Activated naive CD4-positive, alpha-beta T cell treated with anti-CD3 and anti-CD28 coated beads, Interleukin-2, amount 50 U/mL, for 16 hours (primary cell): ENCODE data around the gene ABTB1.
A peak's percentile ranks its signal among the peaks of the same experiment; 100 is the strongest.
"Not testable (repeated sequence)": the region's sequence is repeated elsewhere in the genome, so short reads cannot be mapped to it uniquely, and the experiment has no call there.

ENCODE experiments used
- DNase-seq: peaks from one replicate; pipeline ENCODE4 v3.0.0-alpha.2; 2020

Gene ABTB1

GRCh38 chr3:127651516-127652172 lies 21.1 kb upstream of the ABTB1 start:
- no peak for DNase-seq

- no peak for DNase-seq
Observed at GRCh38 chr3:127652246-127652995, 20.3 kb upstream of the ABTB1 start.

GRCh38 chr3:127654374-127654773 lies 18.4 kb upstream of the ABTB1 start:
- no peak for DNase-seq

- not testable (repeated sequence) for DNase-seq
Observed at GRCh38 chr3:127654993-127655392, 17.8 kb upstream of the ABTB1 start.

GRCh38 chr3:127655641-127656040 lies 17.1 kb upstream of the ABTB1 start:
- no peak for DNase-seq

DNA sequence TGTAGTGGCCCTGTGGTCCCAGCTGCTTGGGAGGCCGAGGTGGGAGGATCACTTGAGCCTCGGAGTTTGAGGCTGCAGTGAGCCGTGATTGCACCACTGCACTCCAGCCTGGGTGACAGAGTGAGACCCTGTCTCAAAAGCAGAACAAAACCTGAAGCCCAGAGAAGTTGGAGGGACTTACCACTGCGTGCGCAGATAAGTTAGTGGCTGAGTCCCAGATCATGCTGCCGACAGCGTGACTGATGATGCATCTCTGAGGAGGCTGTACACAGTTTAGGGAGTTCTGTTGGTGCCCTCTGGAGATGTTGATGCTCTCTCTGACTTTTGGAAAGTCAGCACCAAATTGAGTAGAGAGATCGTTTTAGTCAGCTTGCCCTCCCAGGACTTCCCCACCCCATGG lies 15.8 kb upstream of the ABTB1 start:
- DNase-seq = no peak

DNA sequence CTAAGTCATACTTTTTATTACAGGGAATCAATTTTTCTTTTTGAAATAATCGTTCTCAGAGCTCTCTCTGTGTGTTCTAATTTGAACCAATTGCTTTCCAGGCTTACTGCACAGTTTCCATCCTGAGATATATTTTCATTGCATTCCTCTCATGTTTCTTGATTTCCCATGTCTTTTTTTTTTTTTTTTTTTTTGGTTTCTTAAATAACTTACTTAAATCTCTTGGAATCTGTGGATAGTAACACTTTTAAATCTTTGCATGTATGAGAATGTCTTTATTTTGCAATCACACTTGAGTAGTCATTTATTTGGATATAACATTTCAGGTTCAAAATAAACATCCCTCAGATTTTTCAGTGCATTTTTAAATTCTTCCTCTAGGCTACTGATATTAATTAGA lies 14.5 kb upstream of the ABTB1 start:
- no peak for DNase-seq

- DNase-seq = no peak
Observed at GRCh38 chr3:127660621-127661251, 12.0 kb upstream of the ABTB1 start.

GRCh38 chr3:127661600-127661999 lies 11.2 kb upstream of the ABTB1 start:
- no peak for DNase-seq

DNA sequence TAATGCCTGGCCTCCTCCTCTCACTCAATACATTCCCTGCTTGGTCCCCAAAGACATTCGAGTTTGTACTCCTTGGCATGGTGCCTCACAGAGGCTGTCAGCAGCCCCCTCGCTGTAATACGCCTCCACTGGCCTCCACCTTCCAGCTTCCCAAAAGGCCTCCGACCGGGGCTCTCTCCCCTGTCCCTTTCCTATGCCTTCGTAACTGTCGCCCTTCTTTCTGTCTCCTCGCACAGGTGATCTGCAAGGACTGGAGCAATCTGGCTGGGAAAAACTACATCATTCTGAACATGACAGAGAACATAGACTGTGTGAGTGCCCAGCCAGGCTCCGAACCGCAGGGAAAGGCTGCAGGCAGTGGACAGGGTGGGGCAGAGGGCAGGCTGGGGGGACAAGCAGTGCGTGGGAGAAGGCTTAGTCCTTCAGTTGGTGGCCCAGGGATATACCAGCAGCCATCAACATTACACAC lies 10.7 kb upstream of the ABTB1 start:
- no peak for DNase-seq

DNA sequence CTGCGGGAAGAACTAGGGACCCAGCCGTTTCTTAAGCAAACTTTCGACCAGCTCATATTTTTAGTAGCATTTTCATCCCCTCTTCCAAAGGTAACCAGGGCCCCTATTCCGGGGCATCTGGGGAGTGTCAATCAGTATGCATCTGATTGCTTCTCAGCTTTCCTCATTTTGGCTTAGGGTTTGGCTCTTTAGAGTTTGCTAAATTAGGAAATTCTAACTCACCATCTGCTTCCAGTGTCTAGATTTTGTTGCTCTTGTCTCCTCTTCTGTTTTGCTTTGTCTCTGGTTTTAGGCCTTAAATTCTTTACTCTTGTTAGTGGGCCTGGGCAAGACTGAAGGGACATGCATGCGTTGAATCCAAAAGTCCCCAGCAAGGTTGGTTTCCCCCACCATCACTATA lies 9.6 kb upstream of the ABTB1 start:
- no peak for DNase-seq

GRCh38 chr3:127665165-127665564 lies 7.6 kb upstream of the ABTB1 start:
- DNase-seq = no peak

DNA sequence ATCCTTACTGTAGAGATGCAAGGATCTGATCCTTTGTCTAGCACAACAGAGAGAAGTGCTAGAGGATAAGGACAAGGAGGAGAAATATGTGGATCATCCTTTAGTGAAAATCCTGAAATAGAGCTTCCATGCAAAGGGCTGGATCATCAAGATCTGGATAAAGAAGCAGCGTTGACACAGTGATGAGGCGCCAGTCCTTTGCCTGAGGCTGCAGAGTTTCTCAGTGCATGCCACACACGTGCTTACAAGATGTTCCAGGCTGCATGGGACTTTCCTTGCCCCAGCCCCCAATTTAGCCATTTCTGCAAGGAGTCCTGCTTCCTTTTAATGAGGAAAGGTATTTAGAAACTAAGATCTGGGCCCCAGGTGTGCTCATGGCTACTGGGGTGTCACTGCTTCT lies 7.2 kb upstream of the ABTB1 start:
- no peak for DNase-seq

GRCh38 chr3:127666676-127667075 lies 6.1 kb upstream of the ABTB1 start:
- no peak for DNase-seq

GRCh38 chr3:127667119-127667681 lies 5.6 kb upstream of the ABTB1 start:
- no peak for DNase-seq

DNA sequence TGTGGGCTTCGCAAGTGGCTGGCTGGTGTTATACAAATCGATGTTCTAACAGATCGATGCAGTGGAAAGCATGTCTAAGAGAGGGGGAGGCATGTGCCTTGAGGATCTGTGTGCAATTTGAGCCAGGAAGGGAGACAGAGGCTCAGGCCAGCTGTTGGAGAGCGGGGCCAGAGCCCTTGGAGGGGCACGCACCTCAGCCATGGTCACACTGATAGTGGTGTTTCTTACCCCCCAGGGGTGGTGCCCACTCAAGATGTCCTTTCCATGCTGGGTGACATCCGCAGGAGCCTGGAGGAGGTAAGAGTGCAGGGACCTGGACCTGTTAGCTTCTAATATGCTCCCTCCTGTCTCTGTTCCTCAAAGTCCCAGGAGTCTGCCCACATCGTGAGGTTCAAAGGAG lies 3.8 kb upstream of the ABTB1 start:
- DNase-seq = peak; percentile 0

DNA sequence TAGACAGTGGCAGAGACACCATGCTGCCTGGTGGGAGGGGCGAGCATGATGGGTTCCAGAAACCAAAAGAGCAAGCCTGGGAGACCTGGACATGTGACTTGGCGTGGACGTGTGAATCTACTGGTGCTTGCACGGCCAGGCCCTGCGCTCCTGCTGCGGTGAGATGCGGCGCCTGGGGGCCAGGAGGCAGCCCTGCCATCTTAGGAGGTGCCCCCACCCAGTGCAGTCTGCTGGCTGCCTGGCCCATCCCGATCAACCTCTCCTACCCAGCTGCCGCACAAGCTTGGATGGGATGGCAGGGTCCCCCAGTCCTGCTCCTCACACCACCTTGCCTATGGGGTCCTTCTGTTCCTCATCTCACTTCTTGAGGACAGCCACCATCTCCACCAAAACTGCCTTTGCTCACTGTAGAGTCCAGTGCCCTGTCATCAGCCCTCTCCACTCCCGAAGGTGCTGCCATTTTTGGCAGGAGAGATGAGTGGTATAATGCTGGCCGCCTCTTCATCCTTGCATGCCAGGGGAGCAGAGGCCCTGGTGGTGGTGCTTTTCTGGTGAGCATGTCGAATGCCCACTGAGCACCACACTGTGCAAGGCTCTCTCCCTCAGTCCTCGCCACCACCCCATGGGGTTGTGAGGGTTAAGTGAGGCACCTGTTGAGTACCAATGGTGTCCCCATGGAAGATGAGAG lies 3.1 kb upstream of the ABTB1 start:
- peak; percentile 7 for DNase-seq

DNA sequence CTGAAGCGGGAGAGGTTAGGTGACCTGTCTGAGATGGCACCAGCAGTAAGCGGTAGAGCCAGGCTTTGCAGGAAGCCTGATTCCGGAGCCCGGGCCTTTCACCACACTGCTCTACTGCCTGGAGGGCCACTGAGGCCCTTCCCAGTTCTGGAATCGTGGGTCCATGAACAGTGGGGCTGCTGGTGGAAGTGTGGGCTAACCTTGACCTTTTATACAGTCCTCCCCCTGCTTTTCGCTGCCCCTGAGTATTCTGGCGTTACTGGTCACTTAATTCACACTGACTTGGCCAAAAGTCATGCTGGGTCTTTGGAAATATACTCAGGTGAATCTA lies 2.6 kb upstream of the ABTB1 start:
- DNase-seq = peak; percentile 5

DNA sequence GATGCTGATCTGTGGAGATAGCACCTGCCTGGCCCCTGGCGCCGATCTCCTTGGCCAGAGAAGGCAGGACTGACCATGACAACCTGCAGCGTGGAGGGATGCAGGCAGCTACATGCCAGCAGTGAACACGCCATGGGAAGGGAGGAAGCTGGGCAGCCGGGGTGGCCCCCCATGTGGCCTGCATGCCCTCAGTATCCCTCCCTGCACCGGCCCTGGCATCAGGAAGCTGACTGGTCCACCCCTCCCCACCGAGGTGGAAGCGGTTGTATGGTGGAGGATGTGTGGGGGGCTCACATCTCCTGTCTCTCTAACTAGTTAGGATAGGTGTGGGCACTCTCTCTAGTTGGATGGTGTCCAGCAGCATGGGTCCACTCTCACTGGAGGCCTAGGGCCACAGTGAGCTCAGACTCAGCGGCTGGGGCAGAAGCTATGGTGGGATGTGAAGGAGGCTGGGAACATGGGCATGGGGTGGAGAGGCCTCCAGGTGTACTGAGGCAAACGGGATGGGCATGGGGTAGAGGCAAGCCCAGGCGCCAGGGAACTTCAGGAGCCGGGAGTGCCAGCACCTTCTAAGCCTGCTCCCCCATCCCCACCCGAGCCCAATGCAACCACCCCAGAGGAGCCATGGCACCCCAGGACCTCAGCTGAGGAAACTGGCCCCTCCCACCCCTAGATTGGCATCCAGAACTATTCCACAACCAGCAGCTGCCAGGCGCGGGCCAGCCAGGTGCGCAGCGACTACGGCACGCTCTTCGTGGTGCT lies 1.8 kb upstream of the ABTB1 start:
- DNase-seq = peak; percentile 8

GRCh38 chr3:127671523-127672428 lies 976 bp upstream of the ABTB1 start:
- DNase-seq = peak; percentile 5
